Measurements from ENCODE around the gene DLGAP4.

DNA sequence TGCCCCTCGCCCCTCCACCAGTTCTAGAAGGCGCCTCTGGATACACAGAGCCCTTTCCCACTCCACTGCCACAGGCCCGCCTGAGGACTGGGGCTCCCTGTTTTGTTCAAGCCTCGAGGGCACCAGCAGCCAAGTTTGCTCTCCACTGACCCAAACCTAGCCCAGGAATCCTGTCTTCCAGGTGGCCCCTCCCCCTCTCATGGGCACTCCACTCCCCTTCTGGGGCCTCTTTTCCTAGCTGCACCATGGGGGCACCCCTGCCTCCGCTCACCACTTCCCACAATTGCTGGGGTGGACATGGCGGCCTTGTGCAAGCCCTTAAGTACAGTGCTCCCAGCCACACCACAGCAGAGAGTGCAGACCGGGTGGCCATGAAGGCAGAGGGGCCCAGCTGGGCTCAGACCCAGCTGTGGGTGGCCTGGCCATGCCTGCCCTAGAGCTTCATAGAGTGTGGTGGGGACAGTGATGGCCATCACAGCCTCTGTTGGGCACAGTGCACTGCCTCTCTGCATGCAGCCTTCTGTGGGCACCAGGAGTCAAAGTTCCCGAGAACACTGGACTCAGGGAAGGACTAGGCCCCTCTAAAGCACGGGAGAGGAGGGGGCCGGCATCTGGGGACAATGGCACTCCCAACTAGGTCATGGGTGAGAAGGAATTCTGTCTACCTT, 236.5 kb downstream of the DLGAP4 start:
- no peak for TF ChIP-seq POLR2A (IDR thresholded peaks at IDR 0.05)
- TF ChIP-seq, protein P1, sequence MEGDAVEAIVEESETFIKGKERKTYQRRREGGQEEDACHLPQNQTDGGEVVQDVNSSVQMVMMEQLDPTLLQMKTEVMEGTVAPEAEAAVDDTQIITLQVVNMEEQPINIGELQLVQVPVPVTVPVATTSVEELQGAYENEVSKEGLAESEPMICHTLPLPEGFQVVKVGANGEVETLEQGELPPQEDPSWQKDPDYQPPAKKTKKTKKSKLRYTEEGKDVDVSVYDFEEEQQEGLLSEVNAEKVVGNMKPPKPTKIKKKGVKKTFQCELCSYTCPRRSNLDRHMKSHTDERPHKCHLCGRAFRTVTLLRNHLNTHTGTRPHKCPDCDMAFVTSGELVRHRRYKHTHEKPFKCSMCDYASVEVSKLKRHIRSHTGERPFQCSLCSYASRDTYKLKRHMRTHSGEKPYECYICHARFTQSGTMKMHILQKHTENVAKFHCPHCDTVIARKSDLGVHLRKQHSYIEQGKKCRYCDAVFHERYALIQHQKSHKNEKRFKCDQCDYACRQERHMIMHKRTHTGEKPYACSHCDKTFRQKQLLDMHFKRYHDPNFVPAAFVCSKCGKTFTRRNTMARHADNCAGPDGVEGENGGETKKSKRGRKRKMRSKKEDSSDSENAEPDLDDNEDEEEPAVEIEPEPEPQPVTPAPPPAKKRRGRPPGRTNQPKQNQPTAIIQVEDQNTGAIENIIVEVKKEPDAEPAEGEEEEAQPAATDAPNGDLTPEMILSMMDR (IDR thresholded peaks at IDR 0.05), result no peak
